Measurements from ENCODE around the gene CDC27. TPM values are rescaled to one million over a fixed set of nuclear protein-coding genes. Genes with fewer than 3 reads are reported as not detected.

CDC27 gene
- total RNA-seq, 1 donor from 2014 or later: 167 TPM

DNA sequence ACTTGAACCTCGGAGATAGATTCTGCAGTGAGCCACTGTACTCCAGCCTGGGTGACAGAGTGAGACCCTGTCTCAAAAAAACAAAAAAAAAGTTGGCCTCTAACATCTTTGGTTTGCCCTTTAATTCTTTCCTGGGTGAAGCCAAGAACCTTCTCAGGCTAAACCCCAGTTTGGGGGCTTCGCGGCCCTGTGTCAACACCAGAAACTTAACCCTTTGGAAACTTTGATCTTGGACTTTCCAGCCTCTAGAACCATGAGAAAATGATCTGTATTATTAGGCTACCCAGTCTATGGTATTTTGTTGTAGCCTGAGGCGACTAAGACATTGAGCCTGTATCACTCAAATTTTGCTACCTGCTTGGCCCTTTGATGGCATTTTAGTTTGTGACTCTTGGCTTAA is 86.2 kb downstream of the CDC27 start:
- no peak overlapping the region for H3K9ac ChIP-seq
- H3K79me2 ChIP-seq (ENCODE audit: low read depth): peaks cover 17% of the 10 kb centered on the region
- no peak overlapping the region for H3K4me3 ChIP-seq
- H4K20me1 ChIP-seq (ENCODE audit: low read depth): no peaks in the 10 kb centered on the region
- H3F3A ChIP-seq (ENCODE audit: low read depth): no peaks in the 10 kb centered on the region
- H3K27me3 Mint-ChIP-seq (ENCODE audit: insufficient read depth, low read depth): peaks cover 2% of the 10 kb centered on the region
- H3K27ac ChIP-seq: no peak overlapping the region
- no peaks in the 10 kb centered on the region for H3K27me3 ChIP-seq
- peaks cover 2% of the 10 kb centered on the region for H3K36me3 Mint-ChIP-seq
- no peak overlapping the region for H3K4me3 Mint-ChIP-seq
- H3K9me3 ChIP-seq (ENCODE audit: low read depth): no peaks in the 10 kb centered on the region
- no peaks in the 10 kb centered on the region for H3K9me3 Mint-ChIP-seq
- DNase-seq (ENCODE audit: low spot score): no peak
- TF ChIP-seq EZH2phosphoT487 (IDR thresholded peaks at IDR 0.05) (no peak), EZH2 (IDR thresholded peaks at IDR 0.05) (no peak)
- TF ChIP-seq, protein P1, sequence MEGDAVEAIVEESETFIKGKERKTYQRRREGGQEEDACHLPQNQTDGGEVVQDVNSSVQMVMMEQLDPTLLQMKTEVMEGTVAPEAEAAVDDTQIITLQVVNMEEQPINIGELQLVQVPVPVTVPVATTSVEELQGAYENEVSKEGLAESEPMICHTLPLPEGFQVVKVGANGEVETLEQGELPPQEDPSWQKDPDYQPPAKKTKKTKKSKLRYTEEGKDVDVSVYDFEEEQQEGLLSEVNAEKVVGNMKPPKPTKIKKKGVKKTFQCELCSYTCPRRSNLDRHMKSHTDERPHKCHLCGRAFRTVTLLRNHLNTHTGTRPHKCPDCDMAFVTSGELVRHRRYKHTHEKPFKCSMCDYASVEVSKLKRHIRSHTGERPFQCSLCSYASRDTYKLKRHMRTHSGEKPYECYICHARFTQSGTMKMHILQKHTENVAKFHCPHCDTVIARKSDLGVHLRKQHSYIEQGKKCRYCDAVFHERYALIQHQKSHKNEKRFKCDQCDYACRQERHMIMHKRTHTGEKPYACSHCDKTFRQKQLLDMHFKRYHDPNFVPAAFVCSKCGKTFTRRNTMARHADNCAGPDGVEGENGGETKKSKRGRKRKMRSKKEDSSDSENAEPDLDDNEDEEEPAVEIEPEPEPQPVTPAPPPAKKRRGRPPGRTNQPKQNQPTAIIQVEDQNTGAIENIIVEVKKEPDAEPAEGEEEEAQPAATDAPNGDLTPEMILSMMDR (IDR thresholded peaks at IDR 0.05): no peak
- no peak overlapping the region for H3K4me2 ChIP-seq
- H2AFZ ChIP-seq (replicated peaks): no peak overlapping the region
- H3K36me3 ChIP-seq: no peaks in the 10 kb centered on the region
- H3K4me1 Mint-ChIP-seq: peaks cover 9% of the 10 kb centered on the region
- H3K27ac Mint-ChIP-seq: no peak overlapping the region
- H3K4me1 ChIP-seq: peaks cover 4% of the 10 kb centered on the region

DNA sequence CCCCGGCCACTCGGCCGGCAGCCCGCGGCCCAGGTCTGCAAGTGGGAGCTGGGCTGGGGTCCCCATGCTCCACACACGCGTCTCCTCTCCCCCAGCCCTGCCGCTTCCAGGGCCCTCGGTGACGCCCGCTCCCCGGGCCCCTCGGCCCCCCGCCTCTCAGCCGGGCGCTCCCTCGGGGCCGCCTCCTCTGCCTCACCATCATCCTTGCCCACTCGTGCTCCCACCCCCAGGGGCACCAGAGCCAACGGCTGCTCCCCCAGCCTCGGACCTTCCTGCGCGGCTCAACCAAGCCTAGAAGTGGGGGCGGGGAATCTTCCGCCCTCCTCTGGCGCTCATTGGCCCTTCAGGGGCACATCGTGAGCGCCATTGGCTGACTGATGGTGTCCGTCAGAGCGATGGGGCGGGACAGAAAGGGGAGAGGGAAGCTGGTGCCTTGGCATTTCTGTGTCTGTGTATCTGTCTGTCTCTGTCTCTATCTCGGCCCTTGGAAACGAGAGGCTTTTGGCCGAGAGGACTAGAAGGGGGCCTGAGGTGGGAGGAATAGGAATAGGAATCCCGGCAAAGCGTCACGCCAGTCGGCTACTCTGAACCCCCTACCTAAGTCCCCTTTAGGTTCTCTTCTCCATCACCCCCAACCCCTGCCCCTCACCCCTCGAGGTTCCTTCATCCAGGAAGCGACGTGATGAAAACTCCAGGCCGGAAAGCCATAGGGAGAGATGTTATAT is 88.9 kb downstream of the CDC27 start:
- no peaks in the 10 kb centered on the region for H3K36me3 ChIP-seq
- H3K9me3 ChIP-seq (ENCODE audit: low read depth): no peaks in the 10 kb centered on the region
- TF ChIP-seq EZH2 (IDR thresholded peaks at IDR 0.05) (no peak), EZH2phosphoT487 (IDR thresholded peaks at IDR 0.05) (no peak)
- TF ChIP-seq, protein P1 (IDR thresholded peaks at IDR 0.05): no peak
- DNase-seq (ENCODE audit: low spot score): peak; percentile 91
- peaks cover 24% of the 10 kb centered on the region for H3K79me2 ChIP-seq (ENCODE audit: low read depth)
- H3K9ac ChIP-seq: peak overlapping the region; percentile 7
- H3K36me3 Mint-ChIP-seq: peaks cover 2% of the 10 kb centered on the region
- peaks cover 2% of the 10 kb centered on the region for H3K27me3 Mint-ChIP-seq (ENCODE audit: insufficient read depth, low read depth)
- no peaks in the 10 kb centered on the region for H3K9me3 Mint-ChIP-seq
- H3K27ac ChIP-seq: no peak overlapping the region
- H3K4me3 Mint-ChIP-seq: peak overlapping the region; percentile 100
- H3K4me1 ChIP-seq: peaks cover 4% of the 10 kb centered on the region
- H2AFZ ChIP-seq (replicated peaks): peak overlapping the region; percentile 81
- H3K4me1 Mint-ChIP-seq: peaks cover 11% of the 10 kb centered on the region
- peak overlapping the region; percentile 95 for H3K4me2 ChIP-seq
- no peaks in the 10 kb centered on the region for H3K27me3 ChIP-seq
- H3F3A ChIP-seq (ENCODE audit: low read depth): no peaks in the 10 kb centered on the region
- H3K27ac Mint-ChIP-seq: peak overlapping the region; percentile 97
- peak overlapping the region; percentile 95 for H3K4me3 ChIP-seq
- no peaks in the 10 kb centered on the region for H4K20me1 ChIP-seq (ENCODE audit: low read depth)

DNA sequence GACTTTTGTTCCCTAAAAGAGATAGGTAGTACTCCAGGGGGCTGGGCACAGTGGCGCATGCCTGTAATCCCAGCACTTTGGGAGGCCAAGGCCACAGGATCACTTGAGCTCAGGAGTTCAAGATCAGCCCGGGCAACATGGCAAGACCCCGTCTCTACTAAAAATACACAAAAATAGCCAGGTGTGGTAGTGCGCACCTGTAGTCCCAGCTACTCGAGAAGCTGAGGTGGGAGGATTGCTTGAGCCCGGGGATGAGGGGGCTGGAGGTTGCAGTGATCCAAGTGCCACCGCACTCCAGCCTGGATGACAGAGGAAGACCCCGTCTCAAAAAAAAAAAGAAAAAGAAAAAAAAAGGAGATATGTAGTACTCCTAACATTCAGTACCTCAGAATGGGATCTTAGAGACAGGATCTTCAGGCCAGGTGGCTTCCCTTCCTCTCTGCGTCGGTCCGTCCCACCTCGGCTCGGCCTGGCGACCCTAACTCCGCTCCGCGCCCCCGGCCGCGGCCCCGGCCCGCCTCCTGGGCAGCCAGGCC is 89.6 kb downstream of the CDC27 start:
- H3K9me3 ChIP-seq (ENCODE audit: low read depth): no peaks in the 10 kb centered on the region
- peak overlapping the region; percentile 7 for H3K9ac ChIP-seq
- TF ChIP-seq EZH2 (IDR thresholded peaks at IDR 0.05) (no peak), EZH2phosphoT487 (IDR thresholded peaks at IDR 0.05) (no peak)
- TF ChIP-seq, protein P1 (IDR thresholded peaks at IDR 0.05): no peak
- Mint-ChIP-seq H3K27ac (no peak overlapping the region), H3K4me1 (peaks cover 11% of the 10 kb centered on the region), H3K27me3 (ENCODE audit: insufficient read depth, low read depth) (peaks cover 2% of the 10 kb centered on the region), H3K9me3 (no peaks in the 10 kb centered on the region), H3K36me3 (peaks cover 2% of the 10 kb centered on the region), H3K4me3 (peak overlapping the region; percentile 86)
- no peaks in the 10 kb centered on the region for H3K27me3 ChIP-seq
- H3K79me2 ChIP-seq (ENCODE audit: low read depth): peaks cover 27% of the 10 kb centered on the region
- H2AFZ ChIP-seq (replicated peaks): peak overlapping the region; percentile 81
- peak overlapping the region; percentile 95 for H3K4me3 ChIP-seq
- H4K20me1 ChIP-seq (ENCODE audit: low read depth): no peaks in the 10 kb centered on the region
- no peaks in the 10 kb centered on the region for H3F3A ChIP-seq (ENCODE audit: low read depth)
- no peak overlapping the region for H3K27ac ChIP-seq
- H3K36me3 ChIP-seq: no peaks in the 10 kb centered on the region
- H3K4me2 ChIP-seq: peak overlapping the region; percentile 95
- peaks cover 4% of the 10 kb centered on the region for H3K4me1 ChIP-seq
- DNase-seq (ENCODE audit: low spot score): no peak

All from neural progenitor cell (in vitro differentiated cells).